ENCODE data around the gene NAV2. TPM values are rescaled to one million over a fixed set of nuclear protein-coding genes. Genes with fewer than 3 reads are reported as not detected.

The NAV2 gene
- total RNA-seq, 1 experiment from 2014 or later: 46.3 TPM

- Histone ChIP-seq H2BK15ac (ENCODE audit: low read depth, low read length) (no peak overlapping the region), H3T11ph (ENCODE audit: low read length) (no peak overlapping the region), H2BK120ac (ENCODE audit: low read depth, low read length, poor library complexity, severe bottlenecking) (no peak overlapping the region), H3K4me2 (ENCODE audit: insufficient read depth, insufficient read length, low read length) (no peak overlapping the region), H2AK5ac (ENCODE audit: insufficient read length, low read length) (no peak overlapping the region), H3K27me3 (ENCODE audit: insufficient read depth, low read length) (no peaks in the 10 kb centered on the region), H4K5ac (ENCODE audit: insufficient read length, low read depth, low read length) (no peak overlapping the region), H3K23ac (ENCODE audit: insufficient read length, low read depth, low read length) (no peak overlapping the region), H3K79me1 (ENCODE audit: insufficient read depth, low read depth, low read length, poor library complexity, severe bottlenecking) (no peaks in the 10 kb centered on the region), H2BK12ac (ENCODE audit: insufficient read length, low read depth, low read length) (no peak overlapping the region), H3K56ac (ENCODE audit: insufficient read length, low read depth, low read length) (no peak overlapping the region), H2AFZ (ENCODE audit: low read length) (no peak overlapping the region), H3K18ac (ENCODE audit: insufficient read length, low read depth, low read length) (no peak overlapping the region), H2BK20ac (ENCODE audit: low read depth, low read length, poor library complexity, severe bottlenecking) (no peak overlapping the region), H4K8ac (replicated peaks; ENCODE audit: insufficient read length, low read depth, low read length) (no peak overlapping the region), H3K79me2 (ENCODE audit: insufficient read depth, low read length) (no peaks in the 10 kb centered on the region), H4K20me1 (ENCODE audit: control insufficient read depth, insufficient read depth, insufficient read length) (no peaks in the 10 kb centered on the region), H3K4ac (ENCODE audit: low read depth, low read length) (no peak overlapping the region), H4K91ac (ENCODE audit: insufficient read length, low read depth, low read length) (no peak overlapping the region), H3K9ac (ENCODE audit: extremely low read depth, insufficient read length, low read length) (no peak overlapping the region), H3K27ac (ENCODE audit: insufficient read length, low read depth, low read length) (no peak overlapping the region), H3K9me3 (ENCODE audit: control insufficient read depth, low read depth, low read length) (no peaks in the 10 kb centered on the region), H3K4me1 (ENCODE audit: insufficient read depth, low read length) (peaks cover 7% of the 10 kb centered on the region), H3K23me2 (ENCODE audit: insufficient read length, low read depth, low read length, poor library complexity, severe bottlenecking) (no peaks in the 10 kb centered on the region), H2BK5ac (ENCODE audit: insufficient read length, low read length) (no peak overlapping the region), H3K14ac (ENCODE audit: insufficient read depth, low read length) (no peak overlapping the region)
- no peak for DNase-seq
- peaks cover 28 to 35% of the 10 kb centered on the region in 2 experiments for H3K4me1 Mint-ChIP-seq
- no CpG with 5 or more reads among the region's 1 CpG for WGBS (ENCODE audit: extremely low coverage, insufficient read length, low lambda C conversion rate)
- no peak overlapping the region for H3K27ac Mint-ChIP-seq
- no peaks in the 10 kb centered on the region for H3K36me3 Mint-ChIP-seq (ENCODE audit: insufficient read depth in 1 of 3, low read depth in 3 of 3)
- no peaks in the 10 kb centered on the region for H3K9me3 Mint-ChIP-seq
- peaks cover 4% of the 10 kb centered on the region for H3K27me3 Mint-ChIP-seq (ENCODE audit: low read depth)
- no peak for TF ChIP-seq CTCF (conservative IDR thresholded peaks at IDR 0.05)
- H3K4me3 Mint-ChIP-seq: no peak overlapping the region
Measured at GRCh38 chr11:19669511-19669910, 43.1 kb upstream of the NAV2 start.
